GM21528 (cell line): ENCODE results near the gene UACA.
"Not testable (repeated sequence)": the region's sequence is repeated elsewhere in the genome, so short reads cannot be mapped to it uniquely, and the experiment has no call there.

ENCODE experiments used
- ATAC-seq: cut with Tn5 transposase; IDR thresholded peaks from one replicate; pipeline ENCODE4 v1.9.1; 2021; ENCODE audit warnings: mild to moderate bottlenecking, moderate library complexity; ENCODE audit not compliant: unreplicated experiment, low FRiP score

Gene UACA

GRCh38 chr15:70753101-70753829 is 10.1 kb downstream of the UACA start:
- ATAC-seq: no peak

DNA sequence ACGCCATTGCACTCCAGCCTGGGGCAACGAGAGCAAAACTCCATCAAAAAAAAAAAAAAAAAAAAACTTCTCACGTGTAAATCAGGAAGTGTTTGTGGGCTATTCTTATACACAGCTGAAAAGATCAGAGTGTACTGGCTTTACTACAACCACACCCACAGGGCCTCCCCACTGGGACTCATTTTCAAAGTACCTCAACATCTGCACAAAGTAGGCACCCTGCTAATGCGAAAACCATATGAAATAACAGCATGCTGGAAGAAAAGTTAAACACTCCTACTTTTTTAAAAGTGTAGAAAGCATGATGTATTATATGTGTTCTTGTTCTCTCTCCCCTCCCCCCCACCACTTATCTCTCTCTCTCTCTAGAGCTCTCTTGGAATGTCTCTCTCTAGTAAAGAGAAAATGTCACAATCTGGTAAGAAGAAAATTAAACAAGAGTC is 11.1 kb downstream of the UACA start:
- no peak for ATAC-seq

GRCh38 chr15:70750203-70750869 is 13.0 kb downstream of the UACA start:
- no peak for ATAC-seq

GRCh38 chr15:70748281-70748747 is 15.0 kb downstream of the UACA start:
- ATAC-seq: no peak

DNA sequence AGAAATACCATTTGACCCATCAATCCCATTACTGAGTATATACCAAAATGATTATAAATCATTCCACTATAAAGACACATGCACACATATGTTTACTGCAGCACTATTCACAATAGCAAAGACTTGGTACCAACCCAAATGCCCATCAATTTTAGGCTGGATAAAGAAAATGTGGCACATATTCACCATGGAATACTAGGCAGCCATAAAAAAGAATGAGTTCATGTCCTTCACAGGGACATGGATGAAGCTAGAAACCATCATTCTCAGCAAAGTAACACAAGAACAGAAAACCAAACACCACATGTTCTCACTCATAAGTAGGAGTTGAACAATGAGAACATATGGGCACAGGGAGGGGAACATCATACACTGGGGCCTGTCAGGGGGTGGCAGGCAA is 16.8 kb downstream of the UACA start:
- ATAC-seq: not testable (repeated sequence)

GRCh38 chr15:70742928-70743327 is 20.4 kb downstream of the UACA start:
- no peak for ATAC-seq

DNA sequence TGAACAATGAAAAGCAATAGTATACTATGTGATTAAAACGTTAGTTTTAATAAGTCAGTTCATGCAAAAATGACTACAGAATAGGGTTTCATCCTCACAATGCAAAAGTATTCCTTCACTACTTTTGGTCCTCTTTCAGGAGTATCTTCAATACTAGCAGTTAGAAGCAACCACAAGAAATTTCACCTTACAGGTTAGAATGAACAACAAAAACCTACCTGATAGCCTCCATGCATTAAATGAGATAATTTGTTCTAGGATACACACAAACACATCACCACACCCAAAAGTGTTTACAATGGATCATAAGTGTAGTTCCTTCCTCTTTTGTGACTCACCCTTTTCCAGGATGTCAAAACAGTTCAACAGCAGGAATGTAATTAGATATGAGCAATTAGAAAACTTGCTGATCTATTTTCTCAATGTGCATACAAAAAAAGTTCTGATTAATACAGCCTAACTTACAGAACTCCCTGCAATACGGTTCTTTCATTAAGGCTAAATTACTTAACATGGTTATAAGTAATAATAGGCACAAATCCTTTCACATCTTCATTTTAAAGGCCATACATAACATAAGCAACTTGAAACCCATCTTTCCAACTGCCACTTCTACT is 21.6 kb downstream of the UACA start:
- ATAC-seq: no peak

DNA sequence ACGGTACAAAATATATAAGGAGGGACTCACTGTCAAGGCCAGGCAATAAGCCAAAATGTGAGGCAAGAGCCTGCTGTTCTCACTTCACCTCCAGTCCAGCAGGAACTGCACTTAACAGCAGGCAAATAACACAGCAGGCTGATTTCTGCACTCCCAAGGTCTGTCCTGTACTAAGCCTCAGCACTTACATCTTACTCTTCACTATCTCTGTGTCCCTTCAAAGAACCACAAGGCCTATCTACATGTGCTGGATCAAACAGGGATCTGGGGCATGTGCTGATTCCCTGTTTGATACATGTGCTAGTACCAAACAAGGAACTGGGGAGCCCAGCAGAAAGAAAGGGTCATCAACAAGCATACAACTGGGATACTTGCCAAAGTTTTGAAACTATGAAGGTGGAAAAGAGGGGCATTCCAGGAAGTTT is 22.2 kb downstream of the UACA start:
- ATAC-seq: no peak

DNA sequence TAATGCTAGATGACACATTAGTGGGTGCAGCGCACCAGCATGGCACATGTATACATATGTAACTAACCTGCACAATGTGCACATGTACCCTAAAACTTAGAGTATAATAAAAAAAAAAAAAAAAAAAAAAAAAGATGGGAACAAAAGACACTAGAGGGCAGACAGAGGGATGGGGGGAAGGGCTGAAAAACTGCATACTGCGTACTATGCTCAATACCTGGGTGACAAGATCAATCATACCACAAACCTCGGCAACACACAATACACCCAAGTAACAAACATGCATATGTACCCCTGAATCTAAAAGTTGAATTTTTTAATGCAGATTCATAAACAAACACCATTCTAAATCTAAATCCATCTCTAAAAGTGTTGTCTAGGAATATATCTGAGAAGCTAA is 28.3 kb downstream of the UACA start:
- not testable (repeated sequence) for ATAC-seq

DNA sequence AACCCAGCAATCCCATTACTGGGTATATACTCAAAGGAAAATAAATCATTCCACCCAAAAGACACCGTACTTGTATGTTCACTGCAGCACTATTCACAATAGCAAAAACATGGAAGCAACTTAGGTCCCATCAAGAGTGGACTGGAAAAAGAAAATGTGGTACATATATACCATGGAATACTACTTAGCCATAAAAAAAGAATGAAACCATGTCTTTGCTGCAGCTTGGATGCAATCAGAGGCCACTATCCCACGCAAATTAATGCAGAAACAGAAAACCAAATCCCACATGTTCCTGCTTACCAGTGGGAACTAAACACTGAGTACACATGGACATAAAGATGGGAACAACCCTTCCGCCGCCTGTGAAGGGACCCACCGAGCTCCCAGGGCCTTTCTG is 34.2 kb downstream of the UACA start:
- ATAC-seq: no peak

GRCh38 chr15:70726753-70727152 is 36.6 kb downstream of the UACA start:
- no peak for ATAC-seq

DNA sequence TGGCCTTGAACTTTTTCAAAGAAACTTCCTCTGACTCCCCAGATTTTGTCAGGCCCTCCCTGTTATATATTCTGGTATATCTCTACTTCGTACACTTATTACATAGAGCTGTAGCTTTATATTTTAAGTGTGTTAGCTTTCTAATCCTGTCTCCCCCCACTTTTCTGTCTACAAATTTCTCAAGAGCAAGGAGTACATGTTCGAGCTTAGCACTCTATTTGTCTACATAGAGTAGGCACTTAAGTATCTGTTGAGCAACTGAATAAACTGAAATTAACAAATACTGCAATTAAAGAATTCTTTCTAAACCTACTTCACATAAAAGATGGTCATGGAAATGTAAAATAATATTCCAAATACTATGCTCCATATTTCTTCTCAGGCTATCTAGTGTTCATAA is 39.4 kb downstream of the UACA start:
- no peak for ATAC-seq

DNA sequence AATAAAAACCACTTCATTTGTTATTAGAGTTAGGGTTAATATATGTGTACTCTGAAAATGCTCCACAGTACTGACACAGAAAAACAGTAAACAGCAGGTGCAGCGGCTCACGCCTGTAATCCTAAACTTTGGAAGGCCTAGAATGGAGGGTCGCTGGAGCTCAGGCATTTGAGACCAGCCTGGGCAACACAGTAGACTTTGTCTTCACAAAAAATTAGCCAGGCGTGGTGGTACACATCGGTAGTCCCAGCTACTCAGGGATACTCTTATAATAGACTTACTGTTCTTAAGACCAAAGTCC is 40.3 kb downstream of the UACA start:
- no peak for ATAC-seq

- ATAC-seq: no peak
Observed at GRCh38 chr15:70722266-70723121, 40.9 kb downstream of the UACA start.

GRCh38 chr15:70720228-70721016 is 42.9 kb downstream of the UACA start:
- ATAC-seq: no peak

DNA sequence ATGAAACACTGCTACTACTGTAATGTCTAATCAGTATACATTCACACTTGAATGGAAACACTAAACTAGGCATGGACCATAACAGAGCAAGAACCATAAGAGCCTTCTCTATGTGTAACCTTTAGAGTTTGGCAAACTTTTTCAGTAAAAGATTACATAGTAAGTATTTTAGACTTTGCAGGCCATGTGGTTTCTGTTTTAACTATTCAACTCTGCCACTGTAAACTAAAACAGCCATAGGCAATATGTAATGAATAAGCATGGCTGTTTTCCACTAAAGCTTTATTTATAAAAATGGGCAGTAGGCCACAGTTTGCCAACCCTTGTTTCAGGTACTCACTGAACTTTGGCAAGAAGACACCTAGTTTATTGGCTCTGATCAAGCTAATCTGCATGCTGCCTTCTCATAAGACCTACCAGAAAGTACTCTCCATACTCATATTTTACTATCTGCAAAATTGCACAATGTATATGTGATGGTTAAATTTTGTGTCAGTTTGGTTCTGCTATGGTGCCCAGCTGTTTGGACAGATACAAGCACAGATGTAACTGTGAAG is 46.0 kb downstream of the UACA start:
- no peak for ATAC-seq

DNA sequence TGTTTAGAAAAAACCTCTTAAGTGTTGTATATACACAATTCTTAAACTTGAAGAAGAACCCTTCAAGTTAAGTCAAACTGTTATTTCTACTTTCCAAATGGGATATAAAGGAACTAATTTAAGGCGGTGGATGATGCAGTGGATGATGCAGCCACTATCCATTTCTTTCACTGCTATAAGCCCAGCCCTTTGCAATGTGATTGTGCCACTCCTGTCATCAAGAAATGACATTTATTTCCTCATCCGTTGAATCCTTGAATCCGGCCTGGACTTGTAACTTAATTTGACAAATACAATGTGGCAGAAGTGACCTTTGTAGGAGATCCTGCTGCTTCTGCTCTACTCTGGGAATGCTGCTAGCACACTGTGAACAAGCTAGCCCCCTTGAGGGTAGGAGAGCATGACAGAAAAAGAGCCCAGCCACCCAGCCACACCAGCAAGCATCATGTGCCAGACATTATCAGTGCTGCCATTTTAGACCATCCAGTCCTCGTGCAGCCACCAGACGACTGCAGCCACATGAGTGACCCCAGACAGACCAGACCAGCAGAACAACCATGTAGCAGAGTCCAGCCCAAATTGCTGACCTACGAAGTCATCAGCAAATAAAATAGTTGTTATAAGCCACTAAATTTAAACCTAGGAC is 47.4 kb downstream of the UACA start:
- no peak for ATAC-seq

DNA sequence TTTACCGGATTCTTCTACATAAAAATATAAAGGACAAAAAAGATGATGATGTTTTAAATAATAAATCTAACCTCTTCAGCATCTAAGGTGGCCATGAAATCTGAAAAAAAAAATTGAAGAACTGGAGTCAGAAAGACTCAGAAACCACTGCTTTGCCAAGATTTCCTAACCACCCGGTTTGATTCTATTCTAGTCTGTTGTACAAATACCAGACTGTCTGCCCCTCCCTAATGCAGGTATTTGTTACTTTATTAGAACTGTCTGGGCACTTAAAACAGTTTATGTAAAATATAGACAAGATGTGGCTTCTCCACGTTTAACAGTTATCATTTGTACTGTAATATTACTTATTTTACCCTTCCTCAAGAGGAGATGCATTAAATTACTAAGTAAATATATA is 48.8 kb downstream of the UACA start:
- no peak for ATAC-seq

- ATAC-seq: no peak
Observed at GRCh38 chr15:70714015-70714414, 49.3 kb downstream of the UACA start.
